ENCODE data around the gene GDF2.

The GDF2 gene

GRCh38 chr10:47308775-47309174 is 13.5 kb upstream of the GDF2 start:
- in situ Hi-C loops (cut with MboI; ENCODE audit: low pct_unique_long_range_greater_than_20kb, low sequenced_read_pairs, unreplicated experiment) = no loop called here
- no peak for DNase-seq (ENCODE audit: low spot score)
- TF ChIP-seq, protein P1, sequence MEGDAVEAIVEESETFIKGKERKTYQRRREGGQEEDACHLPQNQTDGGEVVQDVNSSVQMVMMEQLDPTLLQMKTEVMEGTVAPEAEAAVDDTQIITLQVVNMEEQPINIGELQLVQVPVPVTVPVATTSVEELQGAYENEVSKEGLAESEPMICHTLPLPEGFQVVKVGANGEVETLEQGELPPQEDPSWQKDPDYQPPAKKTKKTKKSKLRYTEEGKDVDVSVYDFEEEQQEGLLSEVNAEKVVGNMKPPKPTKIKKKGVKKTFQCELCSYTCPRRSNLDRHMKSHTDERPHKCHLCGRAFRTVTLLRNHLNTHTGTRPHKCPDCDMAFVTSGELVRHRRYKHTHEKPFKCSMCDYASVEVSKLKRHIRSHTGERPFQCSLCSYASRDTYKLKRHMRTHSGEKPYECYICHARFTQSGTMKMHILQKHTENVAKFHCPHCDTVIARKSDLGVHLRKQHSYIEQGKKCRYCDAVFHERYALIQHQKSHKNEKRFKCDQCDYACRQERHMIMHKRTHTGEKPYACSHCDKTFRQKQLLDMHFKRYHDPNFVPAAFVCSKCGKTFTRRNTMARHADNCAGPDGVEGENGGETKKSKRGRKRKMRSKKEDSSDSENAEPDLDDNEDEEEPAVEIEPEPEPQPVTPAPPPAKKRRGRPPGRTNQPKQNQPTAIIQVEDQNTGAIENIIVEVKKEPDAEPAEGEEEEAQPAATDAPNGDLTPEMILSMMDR (IDR thresholded peaks at IDR 0.05; ENCODE audit: extremely low read depth, insufficient read depth, missing control alignments) = no peak

GRCh38 chr10:47309408-47310089 is 12.7 kb upstream of the GDF2 start:
- in situ Hi-C loops (cut with MboI; ENCODE audit: low pct_unique_long_range_greater_than_20kb, low sequenced_read_pairs, unreplicated experiment) = loop anchor here (10.0 kb wide), 1 partner anchor 285 kb away; no protein-coding TSS in a partner anchor
- TF ChIP-seq, protein P1 (IDR thresholded peaks at IDR 0.05; ENCODE audit: extremely low read depth, insufficient read depth, missing control alignments) = peak; percentile 41
- DNase-seq (ENCODE audit: low spot score) = no peak

DNA sequence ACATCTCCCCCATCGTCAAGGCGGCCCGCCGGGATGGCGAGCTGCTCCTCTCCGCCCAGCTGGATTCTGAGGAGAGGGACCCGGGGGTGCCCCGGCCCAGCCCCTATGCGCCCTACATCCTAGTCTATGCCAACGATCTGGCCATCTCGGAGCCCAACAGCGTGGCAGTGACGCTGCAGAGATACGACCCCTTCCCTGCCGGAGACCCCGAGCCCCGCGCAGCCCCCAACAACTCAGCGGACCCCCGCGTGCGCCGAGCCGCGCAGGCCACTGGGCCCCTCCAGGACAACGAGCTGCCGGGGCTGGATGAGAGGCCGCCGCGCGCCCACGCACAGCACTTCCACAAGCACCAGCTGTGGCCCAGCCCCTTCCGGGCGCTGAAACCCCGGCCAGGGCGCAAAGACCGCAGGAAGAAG is 12.2 kb upstream of the GDF2 start:
- in situ Hi-C loops (cut with MboI; ENCODE audit: low pct_unique_long_range_greater_than_20kb, low sequenced_read_pairs, unreplicated experiment) = loop anchor here (10.0 kb wide), 1 partner anchor 285 kb away; no protein-coding TSS in a partner anchor
- TF ChIP-seq, protein P1 (IDR thresholded peaks at IDR 0.05; ENCODE audit: extremely low read depth, insufficient read depth, missing control alignments) = no peak
- no peak for DNase-seq (ENCODE audit: low spot score)

- DNase-seq (ENCODE audit: low spot score) = no peak
- in situ Hi-C loops (cut with MboI; ENCODE audit: low pct_unique_long_range_greater_than_20kb, low sequenced_read_pairs, unreplicated experiment) = loop anchor here (10.0 kb wide), 1 partner anchor 287 kb away; no protein-coding TSS in a partner anchor
- TF ChIP-seq, protein P1 (IDR thresholded peaks at IDR 0.05; ENCODE audit: extremely low read depth, insufficient read depth, missing control alignments) = no peak
Measured at GRCh38 chr10:47311193-47311931, 10.9 kb upstream of the GDF2 start.

GRCh38 chr10:47311932-47312662 is 10.2 kb upstream of the GDF2 start:
- in situ Hi-C loops (cut with MboI; ENCODE audit: low pct_unique_long_range_greater_than_20kb, low sequenced_read_pairs, unreplicated experiment) = loop anchor here (10.0 kb wide), 1 partner anchor 287 kb away; no protein-coding TSS in a partner anchor
- peak; percentile 85 for DNase-seq (ENCODE audit: low spot score)

GRCh38 chr10:47312663-47312995 is 9.6 kb upstream of the GDF2 start:
- no peak for DNase-seq (ENCODE audit: low spot score)
- TF ChIP-seq, protein P1 (IDR thresholded peaks at IDR 0.05; ENCODE audit: extremely low read depth, insufficient read depth, missing control alignments) = no peak
- in situ Hi-C loops (cut with MboI; ENCODE audit: low pct_unique_long_range_greater_than_20kb, low sequenced_read_pairs, unreplicated experiment) = loop anchor here (10.0 kb wide), 1 partner anchor 288 kb away; no protein-coding TSS in a partner anchor

More at GRCh38 chr10:47311932-47312662, 10.2 kb upstream of the GDF2 start:
- TF ChIP-seq, protein P1 (IDR thresholded peaks at IDR 0.05; ENCODE audit: extremely low read depth, insufficient read depth, missing control alignments) = peak; percentile 96
